Endothelial cell of umbilical vein (primary cell): ENCODE measurements around the gene MICAL3. TPM values are rescaled to one million over a fixed set of nuclear protein-coding genes. Genes with fewer than 3 reads are reported as not detected.

Experiments
- BruUV-seq: library from RNA; stranded (reverse); fragments of 400-500 nt; replicated peaks from 2 replicates; lab custom pipeline; 2021; lab: Mats Ljungman, UMichigan
- CTCF ChIA-PET: fragments of 300-600, 350-600 bp; sonication (Branson Sonifier 250); formaldehyde crosslinking; loops from one replicate; lab custom pipeline; 2021; ENCODE audit warnings: antibody characterized with exemption, inconsistent platforms; lab: Charles Lee
- POLR2A ChIA-PET: fragments of 300-600, 350-600 bp; sonication (Branson Sonifier 250); formaldehyde crosslinking; loops from one replicate; lab custom pipeline; 2021; ENCODE audit warnings: antibody characterized with exemption, inconsistent platforms; lab: Charles Lee
- DNase-seq: peaks from one replicate; pipeline ENCODE4 v3.0.0-alpha.2; 2011; ENCODE audit warnings: low read depth, low spot score
- FAIRE-seq: peaks from 2 replicates; lab custom pipeline; 2011; peaks lifted over from hg19 to GRCh38; lab: Jason Lieb, UNC
- H2AFZ ChIP-seq: 2 replicates; pipeline ENCODE4 v1.6.0; 2012; ENCODE audit warnings: low read depth, low read length, control low read depth, inconsistent platforms
- H3K27ac ChIP-seq: 2 replicates; pipeline ENCODE4 v1.5.1; 2011; ENCODE audit warnings: low read depth, mild to moderate bottlenecking, control low read depth, low read length, moderate library complexity; ENCODE audit not compliant: insufficient read depth
- H3K27me3 ChIP-seq, 2 experiments: 2 replicates each; pipeline versions ENCODE4 v1.6.0 to v1.6.1; 2011; ENCODE audit warnings: low read length in 2 of 2, mixed read lengths in 1 of 2; ENCODE audit not compliant: control insufficient read depth in 2 of 2, insufficient read depth in 2 of 2
- H3K36me3 ChIP-seq, 2 experiments: 2 replicates in 1 of 2; 3 replicates in 1 of 2; pipeline ENCODE4 v1.5.1; 2011; ENCODE audit warnings: low read length in 2 of 2, mild to moderate bottlenecking in 1 of 2, moderate library complexity in 1 of 2; ENCODE audit not compliant: control insufficient read depth in 2 of 2, insufficient read depth in 2 of 2; ENCODE audit errors: extremely low read depth in 1 of 2
- H3K4me1 ChIP-seq: 3 replicates; pipeline ENCODE4 v1.5.1; 2011; ENCODE audit warnings: mild to moderate bottlenecking, low read length; ENCODE audit not compliant: control insufficient read depth, insufficient read depth; ENCODE audit errors: extremely low read depth
- H3K4me2 ChIP-seq: 2 replicates; pipeline ENCODE4 v1.6.1; 2011; ENCODE audit warnings: low read length, control low read depth, mixed read lengths; ENCODE audit not compliant: insufficient read depth
- H3K4me3 ChIP-seq, 3 experiments: fragments of 200-600 bp in 1 of 3; sonication (generic), shearing (Covaris generic) in 1 of 3; replicated peaks in 1 of 3; 2 replicates each; pipeline ENCODE4 v1.5.1; 2011 to 2016; ENCODE audit warnings: control low read depth in 3 of 3, low read length in 3 of 3, mild to moderate bottlenecking in 2 of 3, inconsistent platforms in 1 of 3, low read depth in 1 of 3, moderate library complexity in 1 of 3; ENCODE audit not compliant: insufficient read depth in 1 of 3
- H3K79me2 ChIP-seq: 2 replicates; pipeline ENCODE4 v1.6.0; 2012; ENCODE audit warnings: low read length, inconsistent platforms; ENCODE audit not compliant: control insufficient read depth, insufficient read depth
- H3K9ac ChIP-seq: replicated peaks from 2 replicates; pipeline ENCODE3; 2011; ENCODE audit warnings: low read length, control low read depth; ENCODE audit not compliant: insufficient read depth; ENCODE audit errors: extremely low read depth
- H3K9me1 ChIP-seq: replicated peaks from 3 replicates; pipeline ENCODE4 v1.6.0; 2011; ENCODE audit warnings: mild to moderate bottlenecking, low read length; ENCODE audit not compliant: control insufficient read depth, insufficient read depth; ENCODE audit errors: extremely low read depth
- H3K9me3 ChIP-seq: replicated peaks from 2 replicates; pipeline ENCODE4 v1.5.1; 2012; ENCODE audit warnings: low read length, inconsistent platforms; ENCODE audit not compliant: control insufficient read depth, insufficient read depth
- H4K20me1 ChIP-seq: replicated peaks from 2 replicates; pipeline ENCODE3; 2011; ENCODE audit warnings: mild to moderate bottlenecking, low read length; ENCODE audit not compliant: control insufficient read depth, insufficient read depth; ENCODE audit errors: extremely low read depth
- EZH2 ChIP-seq: IDR thresholded peaks from 2 replicates; pipeline ENCODE4 v1.6.1; 2012; ENCODE audit warnings: borderline replicate concordance, low read depth, mild to moderate bottlenecking, moderate library complexity, low read length, inconsistent platforms; ENCODE audit not compliant: severe bottlenecking
- FOS ChIP-seq: IDR thresholded peaks from 2 replicates; pipeline ENCODE4 v1.6.1; 2011; ENCODE audit warnings: mild to moderate bottlenecking, low read length, moderate library complexity, borderline replicate concordance; ENCODE audit not compliant: insufficient read depth
- GATA2 ChIP-seq: IDR thresholded peaks from 2 replicates; pipeline ENCODE4 v1.7.0; 2011; ENCODE audit warnings: low read depth, mild to moderate bottlenecking, moderate library complexity, mixed read lengths, low read length; ENCODE audit not compliant: insufficient read length, insufficient read depth
- JUN ChIP-seq: IDR thresholded peaks from 2 replicates; pipeline ENCODE4 v1.6.1; 2011; ENCODE audit warnings: borderline replicate concordance, low read depth; ENCODE audit not compliant: insufficient read length, insufficient read depth
- MYC ChIP-seq: IDR thresholded peaks from one replicate; pipeline ENCODE4 v1.6.1; 2011; ENCODE audit warnings: mild to moderate bottlenecking, low read depth, low read length
- POLR2A ChIP-seq: IDR thresholded peaks from 2 replicates; pipeline ENCODE4 v1.6.1; 2012; ENCODE audit warnings: low read depth, mild to moderate bottlenecking, control low read depth, low read length
- POLR2AphosphoS5 ChIP-seq: IDR thresholded peaks from 2 replicates; pipeline ENCODE4 v1.6.1; 2012; ENCODE audit warnings: low read depth, mild to moderate bottlenecking, control low read depth, low read length, moderate library complexity; ENCODE audit not compliant: insufficient read depth
- dilution Hi-C: fragments of 300-500 bp; cut with MboI; formaldehyde crosslinking; loops from one replicate; pipeline ENCODE4 v1.15.0; 2019; ENCODE audit warnings: low sequenced_read_pairs; ENCODE audit not compliant: extremely low pct_ligation_motif_present
- intact Hi-C: fragments of 100-400 bp; cut with micrococcal nuclease; formaldehyde crosslinking; loops from one replicate; pipeline ENCODE4 v1.10.0; 2022
- polyA plus RNA-seq, 4 experiments: library from polyadenylated mRNA; depleted of rRNA in 3 of 4; stranded (reverse) in 3 of 4; unstranded in 1 of 4; fragments of >200 nt; gene quantifications; 2 replicates each; pipeline versions ENCODE4 v1.2.1 to v1.2.3, GENCODE V29; 2011 to 2012; ENCODE audit warnings: missing spikeins in 1 of 4
- total RNA-seq: library from RNA; stranded (reverse); gene quantifications from 2 replicates; pipeline ENCODE4 v1.2.3, GENCODE V29; 2021
- TF ChIP-seq, protein P1 (sequence below): IDR thresholded peaks from 2 replicates; pipeline ENCODE4 v1.6.1; 2011; ENCODE audit not compliant: insufficient read depth, insufficient read length
- TF ChIP-seq, protein P2 (sequence below), 2 donors: IDR thresholded peaks; 1 replicate in 1 of 2; 2 replicates in 1 of 2; pipeline ENCODE4 v1.5.1; 2011; ENCODE audit warnings: low read length in 2 of 2, mild to moderate bottlenecking in 2 of 2, moderate library complexity in 2 of 2, control low read depth in 1 of 2, inconsistent platforms in 1 of 2, low read depth in 1 of 2; ENCODE audit not compliant: insufficient read depth in 1 of 2; ENCODE audit errors: extremely low read depth in 1 of 2

Gene MICAL3
- total and polyA plus RNA-seq, 2 donors (not counting 3 experiments of a cell fraction or from before 2014, with no cell fraction given) = 14.5 to 63.7 TPM

DNA sequence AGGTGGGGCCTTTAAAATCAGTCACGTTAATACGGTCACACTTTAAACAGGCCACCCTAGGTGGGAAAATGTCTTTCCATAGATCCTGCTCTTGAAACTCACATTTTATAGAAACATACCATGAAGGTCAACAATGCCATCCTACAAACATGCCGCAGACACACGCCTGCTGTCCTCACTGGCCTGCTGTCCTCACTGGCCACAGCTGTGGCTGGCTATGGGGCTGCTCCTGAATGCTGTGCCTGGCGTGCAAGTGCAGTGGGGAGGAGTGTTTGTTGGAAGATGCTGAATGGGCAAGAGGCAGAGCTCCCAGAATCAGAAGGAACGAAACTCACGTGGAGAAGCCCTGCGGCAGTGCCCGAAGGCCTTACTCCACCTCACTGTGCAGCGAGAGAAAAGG is 143.9 kb downstream of the MICAL3 start:
- Histone ChIP-seq H3K4me3 (no peak overlapping the region), H3K27me3 (no peaks in the 10 kb centered on the region), H3K9me3 (no peaks in the 10 kb centered on the region), H3K4me1 (no peaks in the 10 kb centered on the region), H3K9me1 (no peaks in the 10 kb centered on the region), H4K20me1 (no peaks in the 10 kb centered on the region), H2AFZ (no peak overlapping the region), H3K79me2 (no peaks in the 10 kb centered on the region), H3K36me3 (peaks cover 6 to 14% of the 10 kb centered on the region in 2 experiments), H3K9ac (no peak overlapping the region), H3K27ac (no peak overlapping the region), H3K4me2 (no peak overlapping the region)
- dilution Hi-C loops = no loop called here
- ChIA-PET CTCF (no interaction called here), POLR2A (no interaction called here)
- DNase-seq = no peak
- intact Hi-C loops = no loop called here
- BruUV-seq = no TSS peak
- no peak for TF ChIP-seq JUN
- no peak for TF ChIP-seq GATA2
- no peak for TF ChIP-seq EZH2
- no peak for TF ChIP-seq FOS
- TF ChIP-seq, protein P1, sequence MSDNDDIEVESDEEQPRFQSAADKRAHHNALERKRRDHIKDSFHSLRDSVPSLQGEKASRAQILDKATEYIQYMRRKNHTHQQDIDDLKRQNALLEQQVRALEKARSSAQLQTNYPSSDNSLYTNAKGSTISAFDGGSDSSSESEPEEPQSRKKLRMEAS = no peak
- TF ChIP-seq POLR2AphosphoS5 = no peak
- TF ChIP-seq, protein P2, sequence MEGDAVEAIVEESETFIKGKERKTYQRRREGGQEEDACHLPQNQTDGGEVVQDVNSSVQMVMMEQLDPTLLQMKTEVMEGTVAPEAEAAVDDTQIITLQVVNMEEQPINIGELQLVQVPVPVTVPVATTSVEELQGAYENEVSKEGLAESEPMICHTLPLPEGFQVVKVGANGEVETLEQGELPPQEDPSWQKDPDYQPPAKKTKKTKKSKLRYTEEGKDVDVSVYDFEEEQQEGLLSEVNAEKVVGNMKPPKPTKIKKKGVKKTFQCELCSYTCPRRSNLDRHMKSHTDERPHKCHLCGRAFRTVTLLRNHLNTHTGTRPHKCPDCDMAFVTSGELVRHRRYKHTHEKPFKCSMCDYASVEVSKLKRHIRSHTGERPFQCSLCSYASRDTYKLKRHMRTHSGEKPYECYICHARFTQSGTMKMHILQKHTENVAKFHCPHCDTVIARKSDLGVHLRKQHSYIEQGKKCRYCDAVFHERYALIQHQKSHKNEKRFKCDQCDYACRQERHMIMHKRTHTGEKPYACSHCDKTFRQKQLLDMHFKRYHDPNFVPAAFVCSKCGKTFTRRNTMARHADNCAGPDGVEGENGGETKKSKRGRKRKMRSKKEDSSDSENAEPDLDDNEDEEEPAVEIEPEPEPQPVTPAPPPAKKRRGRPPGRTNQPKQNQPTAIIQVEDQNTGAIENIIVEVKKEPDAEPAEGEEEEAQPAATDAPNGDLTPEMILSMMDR (IDR thresholded peaks at IDR 0.05; ENCODE audit: extremely low read depth in 1 of 2, insufficient read depth in 1 of 2, low read depth in 1 of 2, low read length in 2 of 2) = no peak
- no peak for TF ChIP-seq MYC
- no peak for TF ChIP-seq POLR2A
- no peak for FAIRE-seq
